Coronary artery (tissue), 2 donors: Measurements from ENCODE around the gene NEK3.

Experiments used
- DNase-seq: peaks from one replicate; pipeline ENCODE4 v3.0.0-alpha.2; 2017; ENCODE audit warnings: low spot score
- H3K27ac ChIP-seq, 2 donors: fragments of 200-600 bp; sonication (generic); one replicate each; pipeline ENCODE4 v1.5.1; 2016 to 2019
- H3K4me3 ChIP-seq: fragments of 200-600 bp; sonication (generic); 2 replicates; pipeline ENCODE4 v1.5.1; 2016; ENCODE audit warnings: mild to moderate bottlenecking, moderate library complexity
- TF ChIP-seq, protein P1 (sequence below): fragments of 200-600 bp; sonication (generic); IDR thresholded peaks from one replicate; pipeline ENCODE4 v1.5.1; 2019; ENCODE audit warnings: antibody characterized with exemption

NEK3 gene

DNA sequence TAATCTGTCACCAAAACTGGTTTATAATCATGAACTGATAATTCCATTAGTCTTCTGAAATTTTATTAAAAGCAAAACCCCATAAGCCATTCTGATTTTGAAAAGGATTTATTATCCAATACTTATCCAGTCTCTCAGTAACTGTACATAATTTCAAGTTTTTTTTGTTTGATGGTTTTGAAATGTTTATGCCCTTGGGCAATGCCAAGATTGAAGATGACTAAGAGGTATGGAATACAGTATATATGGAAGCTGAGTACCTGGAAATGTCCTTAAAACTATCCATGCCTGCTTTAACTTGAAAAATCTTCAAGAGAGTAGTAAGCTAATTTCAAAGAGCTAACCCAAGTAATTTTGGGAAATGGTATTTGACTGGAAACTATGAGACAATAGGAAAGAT, 28.8 kb downstream of the NEK3 start:
- TF ChIP-seq, protein P1, sequence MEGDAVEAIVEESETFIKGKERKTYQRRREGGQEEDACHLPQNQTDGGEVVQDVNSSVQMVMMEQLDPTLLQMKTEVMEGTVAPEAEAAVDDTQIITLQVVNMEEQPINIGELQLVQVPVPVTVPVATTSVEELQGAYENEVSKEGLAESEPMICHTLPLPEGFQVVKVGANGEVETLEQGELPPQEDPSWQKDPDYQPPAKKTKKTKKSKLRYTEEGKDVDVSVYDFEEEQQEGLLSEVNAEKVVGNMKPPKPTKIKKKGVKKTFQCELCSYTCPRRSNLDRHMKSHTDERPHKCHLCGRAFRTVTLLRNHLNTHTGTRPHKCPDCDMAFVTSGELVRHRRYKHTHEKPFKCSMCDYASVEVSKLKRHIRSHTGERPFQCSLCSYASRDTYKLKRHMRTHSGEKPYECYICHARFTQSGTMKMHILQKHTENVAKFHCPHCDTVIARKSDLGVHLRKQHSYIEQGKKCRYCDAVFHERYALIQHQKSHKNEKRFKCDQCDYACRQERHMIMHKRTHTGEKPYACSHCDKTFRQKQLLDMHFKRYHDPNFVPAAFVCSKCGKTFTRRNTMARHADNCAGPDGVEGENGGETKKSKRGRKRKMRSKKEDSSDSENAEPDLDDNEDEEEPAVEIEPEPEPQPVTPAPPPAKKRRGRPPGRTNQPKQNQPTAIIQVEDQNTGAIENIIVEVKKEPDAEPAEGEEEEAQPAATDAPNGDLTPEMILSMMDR = no peak
- H3K27ac ChIP-seq = no peak overlapping the region
- no peak overlapping the region for H3K4me3 ChIP-seq
- no peak for DNase-seq

GRCh38 chr13:52128714-52129700, 30.4 kb downstream of the NEK3 start, which contains the start of gene NEK5:
Gene NEK5 (minus strand): TSS chr13:52129073. CDS start chr13:52127482, 1,591 bp downstream.
- TF ChIP-seq, protein P1 = peak; percentile 55
- DNase-seq = peak; percentile 75
- H3K27ac ChIP-seq = peak within 1 kb of the TSS in 1 of 2 donors; percentile 36
- peak within 1 kb of the TSS; percentile 86 for H3K4me3 ChIP-seq

DNA sequence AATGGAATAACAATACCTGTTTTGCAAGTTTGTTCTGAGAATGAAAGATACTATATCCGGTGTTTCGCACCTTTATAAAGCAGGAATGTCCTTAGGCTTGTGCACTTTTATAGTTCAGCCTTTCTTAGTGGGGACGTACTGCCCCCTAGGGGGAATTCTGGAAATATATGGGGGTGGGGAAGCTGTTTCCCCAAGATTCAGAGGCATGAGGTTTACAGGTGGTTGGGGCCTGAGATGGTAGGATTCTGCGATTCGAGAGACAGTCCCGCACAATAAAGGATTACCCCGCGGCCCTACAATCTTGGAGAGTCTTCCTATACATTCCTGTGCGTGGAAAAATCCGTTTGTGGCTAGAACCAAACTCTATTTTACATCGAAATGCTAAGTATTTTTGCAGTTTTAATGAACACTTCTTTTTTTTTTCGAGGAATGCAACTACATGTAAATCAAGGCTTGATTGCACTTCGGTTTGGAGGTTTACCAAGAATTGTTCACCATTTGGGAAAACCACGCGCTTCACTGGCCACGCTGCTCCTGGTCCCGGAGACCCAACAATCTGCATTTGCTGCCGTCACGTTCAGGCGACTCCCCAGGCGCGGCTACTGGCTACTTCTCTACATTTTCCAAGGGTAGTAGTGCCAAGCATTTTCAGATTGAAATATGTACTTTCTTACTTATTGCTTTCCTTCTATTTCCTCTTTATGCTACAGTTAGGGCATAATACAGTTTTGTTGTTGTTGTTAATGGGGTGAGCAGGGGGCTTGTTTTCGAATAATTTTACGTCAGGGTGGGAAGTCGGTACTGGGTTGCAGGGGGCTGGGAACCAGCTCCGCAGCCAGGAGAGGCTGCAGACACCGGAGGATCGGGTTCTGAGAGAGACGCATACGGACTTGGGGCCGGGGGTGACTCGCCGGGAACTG, 31.4 kb downstream of the NEK3 start:
- peak overlapping the region; percentile 86 for H3K4me3 ChIP-seq
- TF ChIP-seq, protein P1 = peak; percentile 62
- no peak for DNase-seq
- peak overlapping the region in 1 of 2 donors; percentile 36 for H3K27ac ChIP-seq

DNA sequence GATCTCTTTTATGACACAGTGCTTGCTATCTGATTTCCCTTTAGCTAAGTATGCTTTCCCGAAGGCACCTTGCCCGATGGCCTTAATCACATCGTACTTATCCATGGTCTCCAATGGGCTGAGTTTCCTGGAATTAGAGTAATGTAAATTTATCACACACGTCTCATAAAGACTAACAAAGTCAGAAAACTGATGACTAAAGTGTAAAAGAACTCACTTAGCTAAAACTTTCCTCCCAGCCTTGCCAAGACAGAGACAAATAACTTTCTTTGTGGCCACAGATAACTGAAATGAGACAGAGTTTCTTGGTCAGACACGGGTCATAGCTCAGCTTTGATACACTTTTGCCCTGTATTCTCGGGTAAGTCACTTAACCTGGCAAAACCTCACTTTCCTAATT, 32.0 kb downstream of the NEK3 start:
- no peak for DNase-seq
- H3K4me3 ChIP-seq = peak overlapping the region; percentile 86
- TF ChIP-seq, protein P1 = no peak
- no peak overlapping the region for H3K27ac ChIP-seq

DNA sequence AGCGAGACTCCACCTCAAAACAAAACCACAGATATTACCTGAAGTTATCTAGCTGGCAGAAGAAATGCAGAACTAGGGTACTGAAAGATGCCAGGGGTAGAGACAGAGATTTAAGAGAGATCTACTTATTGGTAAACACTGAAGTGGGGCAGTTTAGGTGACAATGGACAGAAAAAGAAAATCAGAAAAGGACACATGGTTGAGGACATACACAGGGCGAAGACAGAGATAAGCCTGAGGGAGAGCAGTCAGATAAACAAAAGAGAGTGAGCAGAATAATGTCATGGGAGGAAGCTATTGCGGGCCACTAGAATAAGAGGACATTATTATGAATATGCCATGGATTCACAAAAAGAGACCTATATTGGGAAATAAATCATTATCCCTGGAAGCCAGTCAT, 33.9 kb downstream of the NEK3 start:
- H3K4me3 ChIP-seq = no peak overlapping the region
- no peak for DNase-seq
- TF ChIP-seq, protein P1 = no peak
- no peak overlapping the region for H3K27ac ChIP-seq

DNA sequence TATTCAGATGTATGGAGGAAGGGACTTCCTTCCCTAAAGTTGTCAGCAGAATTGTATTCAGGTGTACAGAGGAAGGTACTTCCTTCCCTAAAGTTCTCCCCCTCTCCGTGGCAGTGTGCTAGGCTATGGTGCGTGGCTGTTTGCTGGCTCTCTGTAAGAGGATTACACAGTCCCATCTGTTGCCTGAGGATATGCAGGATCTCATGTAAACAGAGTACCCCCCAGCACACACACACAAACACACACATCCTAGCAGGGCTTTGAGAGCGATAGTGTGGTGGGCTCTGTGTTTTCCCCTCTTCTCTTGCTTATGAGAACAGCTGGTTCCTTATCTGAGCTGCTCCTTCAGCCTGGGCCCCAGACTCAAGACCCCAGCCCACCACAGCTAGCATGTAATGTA, 40.8 kb downstream of the NEK3 start:
- Histone ChIP-seq H3K4me3 (no peak overlapping the region), H3K27ac (no peak overlapping the region)
- TF ChIP-seq, protein P1 = no peak
- no peak for DNase-seq
